ENCODE data around the gene COQ8A.

GRCh38 chr1:226919995-226920394 is 20.1 kb upstream of the COQ8A start:
- TF ChIP-seq ZNF274 (IDR thresholded peaks at IDR 0.05; ENCODE audit: low read depth, low read length): no peak
- TF ChIP-seq YY1 (IDR thresholded peaks at IDR 0.05; ENCODE audit: insufficient read depth, insufficient read length): no peak
- TF ChIP-seq SUZ12 (IDR thresholded peaks at IDR 0.05; ENCODE audit: extremely low read depth, insufficient read depth, insufficient read length): no peak
